GM10248 (cell line): ENCODE results near the gene FGF23.

ENCODE experiments used
- CTCF ChIA-PET: fragments of 300-600 bp; sonication (Branson Sonifier 250); formaldehyde crosslinking; extraction: SDS; loops from one replicate; lab custom pipeline; 2021; ENCODE audit warnings: antibody characterized with exemption; lab: Yijun Ruan, JAX
- POLR2A ChIA-PET: fragments of 350-650 bp; sonication (Branson Sonifier 250); formaldehyde crosslinking; extraction: SDS; loops from one replicate; lab custom pipeline; 2020; ENCODE audit warnings: antibody characterized with exemption; lab: Yijun Ruan, JAX
- DNase-seq: peaks from one replicate; pipeline ENCODE4 v3.0.0; 2012; ENCODE audit errors: extremely low spot score
- TF ChIP-seq, protein P1 (sequence below): IDR thresholded peaks from 2 replicates; pipeline ENCODE4 v1.5.1; 2012; ENCODE audit warnings: mild to moderate bottlenecking, low read depth; ENCODE audit errors: extremely low read depth, missing control alignments, control extremely low read depth

Gene FGF23

DNA sequence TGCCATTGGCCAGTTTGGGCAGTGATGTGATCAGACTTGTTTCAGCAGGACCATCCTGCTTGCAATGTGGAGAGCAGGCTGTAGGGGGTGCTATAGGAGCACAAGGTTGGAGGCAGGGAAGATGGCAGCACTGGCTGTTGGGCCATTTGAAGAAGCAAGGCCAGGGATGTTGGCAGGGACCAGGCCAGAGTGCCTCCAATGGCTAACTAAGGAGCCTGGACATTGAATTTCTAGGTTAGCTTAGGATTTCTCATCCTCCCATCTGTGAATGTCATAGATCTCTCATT is 23.5 kb downstream of the FGF23 start:
- POLR2A ChIA-PET: no interaction called here
- TF ChIP-seq, protein P1, sequence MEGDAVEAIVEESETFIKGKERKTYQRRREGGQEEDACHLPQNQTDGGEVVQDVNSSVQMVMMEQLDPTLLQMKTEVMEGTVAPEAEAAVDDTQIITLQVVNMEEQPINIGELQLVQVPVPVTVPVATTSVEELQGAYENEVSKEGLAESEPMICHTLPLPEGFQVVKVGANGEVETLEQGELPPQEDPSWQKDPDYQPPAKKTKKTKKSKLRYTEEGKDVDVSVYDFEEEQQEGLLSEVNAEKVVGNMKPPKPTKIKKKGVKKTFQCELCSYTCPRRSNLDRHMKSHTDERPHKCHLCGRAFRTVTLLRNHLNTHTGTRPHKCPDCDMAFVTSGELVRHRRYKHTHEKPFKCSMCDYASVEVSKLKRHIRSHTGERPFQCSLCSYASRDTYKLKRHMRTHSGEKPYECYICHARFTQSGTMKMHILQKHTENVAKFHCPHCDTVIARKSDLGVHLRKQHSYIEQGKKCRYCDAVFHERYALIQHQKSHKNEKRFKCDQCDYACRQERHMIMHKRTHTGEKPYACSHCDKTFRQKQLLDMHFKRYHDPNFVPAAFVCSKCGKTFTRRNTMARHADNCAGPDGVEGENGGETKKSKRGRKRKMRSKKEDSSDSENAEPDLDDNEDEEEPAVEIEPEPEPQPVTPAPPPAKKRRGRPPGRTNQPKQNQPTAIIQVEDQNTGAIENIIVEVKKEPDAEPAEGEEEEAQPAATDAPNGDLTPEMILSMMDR: peak; percentile 51
- peak; percentile 41 for DNase-seq
- CTCF ChIA-PET: no interaction called here

DNA sequence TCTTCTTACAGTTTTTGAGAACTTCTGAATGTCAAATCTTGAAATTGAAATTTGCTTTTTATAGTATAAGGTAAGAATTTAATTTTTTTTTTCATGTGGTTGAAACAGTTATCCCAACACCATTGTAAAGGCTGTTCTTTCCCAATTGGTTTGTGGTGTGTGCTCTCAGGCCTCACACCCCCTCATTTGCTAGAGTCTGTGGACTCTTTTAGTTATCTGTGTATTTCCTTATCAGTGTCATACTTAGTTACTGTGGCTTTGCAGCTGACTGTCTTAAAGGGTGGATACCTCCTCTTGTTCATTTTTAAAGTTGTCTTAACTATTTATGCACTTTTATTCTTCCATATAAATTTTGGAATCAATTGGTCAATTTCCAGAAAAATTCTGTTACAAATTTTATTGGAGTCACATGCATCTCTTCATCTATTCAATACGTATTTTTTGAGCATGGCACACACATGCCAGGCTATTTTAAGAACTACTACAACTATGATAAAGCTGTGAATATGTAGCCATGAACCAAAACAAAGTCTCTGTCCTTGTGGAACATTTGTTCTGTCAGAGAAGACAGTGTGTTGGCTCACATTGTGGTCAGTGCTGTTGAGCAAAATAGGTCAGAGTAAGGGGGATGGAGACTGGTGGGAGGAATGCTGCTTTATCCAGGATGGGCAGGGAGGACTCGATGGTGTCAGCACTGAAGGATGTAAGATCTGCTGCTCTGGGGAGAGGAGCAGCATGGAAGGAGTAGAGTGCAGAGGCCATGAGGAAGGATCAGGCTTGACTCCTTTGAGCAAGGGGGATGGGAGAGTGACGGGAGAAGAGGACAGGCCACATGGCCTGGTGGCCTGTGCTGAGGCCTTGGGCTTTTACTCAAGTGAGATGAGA is 24.1 kb downstream of the FGF23 start:
- TF ChIP-seq, protein P1: no peak
- no peak for DNase-seq
- ChIA-PET CTCF (no interaction called here), POLR2A (no interaction called here)

DNA sequence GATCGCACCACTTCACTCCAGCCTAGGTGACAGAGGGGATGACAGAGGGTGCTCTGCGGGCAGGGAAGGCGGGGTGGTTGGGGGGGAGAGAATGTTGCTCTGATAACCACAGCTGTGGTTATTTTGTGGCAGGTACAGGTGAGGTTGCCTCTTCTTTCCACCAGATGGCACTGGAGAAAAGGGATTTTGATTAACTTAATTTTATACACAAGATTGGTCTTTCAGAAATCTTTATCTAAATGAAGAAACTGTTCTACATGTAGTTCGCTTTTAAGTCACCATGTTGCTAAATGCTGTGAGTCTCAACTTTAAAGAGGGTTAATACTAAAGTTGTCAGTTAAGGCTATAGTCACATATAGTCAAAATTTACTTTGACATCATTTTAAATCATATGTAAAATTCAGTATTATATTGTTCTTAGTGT is 25.7 kb downstream of the FGF23 start:
- ChIA-PET CTCF (interaction anchor here (0.9 to 1.3 kb wide), 2 partner anchors 28 to 171 kb away, joined by 4 to 5 read pairs; no protein-coding TSS in a partner anchor), POLR2A (no interaction called here)
- TF ChIP-seq, protein P1: peak; percentile 41
- DNase-seq: no peak

DNA sequence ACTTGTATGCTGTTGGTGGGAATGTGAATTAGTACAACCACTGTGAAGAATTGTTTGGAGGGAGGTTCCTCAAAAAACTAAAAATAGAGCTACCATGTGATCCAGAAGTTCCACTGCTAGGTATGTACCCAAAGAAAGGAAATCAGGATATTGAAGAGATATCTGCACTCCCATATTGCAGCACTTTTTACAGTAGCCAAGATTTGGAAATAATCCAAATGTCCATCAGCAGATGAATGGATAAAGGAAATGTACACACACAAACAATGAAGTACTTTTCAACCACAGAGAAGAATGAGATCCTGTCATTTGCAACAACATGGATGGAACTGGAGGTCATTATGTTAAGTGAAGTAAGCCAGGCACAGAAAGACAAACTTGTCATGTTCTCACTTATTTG is 32.6 kb downstream of the FGF23 start:
- ChIA-PET POLR2A (no interaction called here), CTCF (no interaction called here)
- no peak for DNase-seq
- TF ChIP-seq, protein P1: no peak

DNA sequence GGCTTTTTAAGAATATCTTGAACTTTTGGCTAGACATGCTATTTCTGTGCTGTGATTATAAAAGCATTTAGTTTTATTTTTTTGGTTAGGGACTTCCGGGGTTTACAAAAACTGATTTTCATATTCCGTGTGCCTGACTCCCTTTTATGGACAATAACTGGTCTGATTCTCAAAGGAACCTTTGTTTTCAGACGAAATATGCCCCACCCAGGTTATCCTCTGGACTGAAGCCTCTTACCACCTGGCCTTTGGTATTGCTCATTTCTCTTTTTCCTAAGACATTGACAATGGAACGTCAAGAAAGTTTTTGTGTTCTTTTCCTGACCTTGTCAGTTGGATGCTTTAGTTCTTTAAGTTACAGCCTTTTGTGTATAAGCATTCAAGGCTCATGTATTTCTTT is 47.7 kb downstream of the FGF23 start:
- TF ChIP-seq, protein P1: no peak
- POLR2A ChIA-PET: no interaction called here
- CTCF ChIA-PET: no interaction called here
- DNase-seq: no peak

DNA sequence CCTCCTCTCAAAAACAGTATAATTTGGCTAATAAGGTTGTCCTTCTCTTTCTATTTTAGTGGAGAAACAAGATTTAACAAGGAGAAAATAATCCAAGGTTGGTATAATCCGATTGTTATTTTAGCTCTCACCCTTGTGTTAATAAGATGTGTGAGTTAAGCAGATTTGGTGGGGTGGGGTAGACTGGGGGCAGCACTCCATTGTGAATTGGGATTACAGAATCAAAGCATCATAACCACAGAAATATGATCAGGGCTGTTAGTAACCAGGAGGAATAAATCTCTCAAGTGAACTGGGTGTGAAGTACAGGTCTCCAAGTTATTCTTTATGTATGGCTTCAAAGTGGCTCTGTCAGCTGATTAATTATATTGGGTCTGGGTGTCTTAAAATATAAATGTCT is 48.3 kb downstream of the FGF23 start:
- ChIA-PET CTCF (no interaction called here), POLR2A (no interaction called here)
- no peak for DNase-seq
- TF ChIP-seq, protein P1: no peak
